Umbilical cord (tissue), 2 donors: ENCODE measurements around the gene LGR6. TPM values are rescaled to one million over a fixed set of nuclear protein-coding genes. Genes with fewer than 3 reads are reported as not detected.

ENCODE experiments used
- DNase-seq: peaks from one replicate; pipeline ENCODE4 v3.0.0-alpha.2; 2015; ENCODE audit warnings: low spot score
- total RNA-seq: library from RNA; depleted of rRNA; stranded (reverse); fragments of >200 nt; gene quantifications from one replicate; pipeline ENCODE4 v1.2.3, GENCODE V29; 2014; ENCODE audit warnings: low replicate concordance; ENCODE audit not compliant: insufficient read depth

LGR6 gene
- total RNA-seq, 1 donor from 2014 or later, result 0.24 TPM

- DNase-seq, result no peak
Observed at GRCh38 chr1:202264300-202264699, 70.7 kb downstream of the LGR6 start.

GRCh38 chr1:202264726-202265125 is 71.1 kb downstream of the LGR6 start:
- no peak for DNase-seq

- no peak for DNase-seq
Observed at GRCh38 chr1:202266061-202266765, 72.6 kb downstream of the LGR6 start.

DNA sequence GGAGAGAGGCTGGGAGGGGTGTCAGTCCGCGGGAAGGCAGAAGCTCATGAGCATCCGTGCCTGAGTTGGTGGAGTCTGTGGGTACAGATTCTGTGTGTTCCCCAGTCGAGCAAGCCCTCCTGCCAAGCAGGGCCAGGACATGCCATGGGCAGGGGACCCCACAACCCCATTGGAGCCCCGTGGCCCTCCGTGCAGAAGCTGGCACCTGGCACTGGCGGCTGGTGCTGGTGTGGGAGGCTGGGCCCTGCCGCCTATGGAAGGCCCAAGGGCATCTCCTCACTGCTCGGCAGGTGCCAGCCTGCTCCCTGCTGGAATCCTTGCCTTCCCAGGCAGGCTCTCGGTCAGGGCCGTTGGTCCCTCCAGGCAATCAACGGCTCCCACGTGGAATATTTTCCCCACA is 74.4 kb downstream of the LGR6 start:
- no peak for DNase-seq

GRCh38 chr1:202268817-202269216 is 75.2 kb downstream of the LGR6 start:
- DNase-seq, result no peak

DNA sequence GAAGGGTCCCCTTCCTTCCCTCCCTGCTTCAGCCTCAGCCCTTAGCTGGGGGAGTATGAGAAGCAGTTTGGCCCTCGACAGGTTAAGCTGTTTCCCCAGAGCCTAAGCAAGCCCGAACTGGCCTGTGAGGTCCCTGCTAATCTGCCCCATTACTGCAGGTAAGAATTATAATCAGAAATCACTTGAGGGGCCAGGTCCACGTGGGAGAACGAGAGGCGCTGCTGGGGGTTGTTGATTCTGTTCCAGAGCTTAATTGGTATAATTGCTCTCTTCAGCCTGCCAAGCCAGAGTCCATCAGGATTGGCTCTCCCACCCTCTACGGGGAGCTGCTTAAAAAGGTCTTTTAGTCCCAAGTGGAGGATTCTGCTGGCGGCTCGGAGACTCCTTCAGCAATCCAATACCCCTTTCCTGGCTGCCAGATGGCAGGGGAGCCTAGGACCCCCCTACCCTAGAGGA is 77.3 kb downstream of the LGR6 start:
- DNase-seq, result no peak

- no peak for DNase-seq
Observed at GRCh38 chr1:202272103-202272845, 78.7 kb downstream of the LGR6 start.

GRCh38 chr1:202274611-202275010 is 81.0 kb downstream of the LGR6 start:
- no peak for DNase-seq

DNA sequence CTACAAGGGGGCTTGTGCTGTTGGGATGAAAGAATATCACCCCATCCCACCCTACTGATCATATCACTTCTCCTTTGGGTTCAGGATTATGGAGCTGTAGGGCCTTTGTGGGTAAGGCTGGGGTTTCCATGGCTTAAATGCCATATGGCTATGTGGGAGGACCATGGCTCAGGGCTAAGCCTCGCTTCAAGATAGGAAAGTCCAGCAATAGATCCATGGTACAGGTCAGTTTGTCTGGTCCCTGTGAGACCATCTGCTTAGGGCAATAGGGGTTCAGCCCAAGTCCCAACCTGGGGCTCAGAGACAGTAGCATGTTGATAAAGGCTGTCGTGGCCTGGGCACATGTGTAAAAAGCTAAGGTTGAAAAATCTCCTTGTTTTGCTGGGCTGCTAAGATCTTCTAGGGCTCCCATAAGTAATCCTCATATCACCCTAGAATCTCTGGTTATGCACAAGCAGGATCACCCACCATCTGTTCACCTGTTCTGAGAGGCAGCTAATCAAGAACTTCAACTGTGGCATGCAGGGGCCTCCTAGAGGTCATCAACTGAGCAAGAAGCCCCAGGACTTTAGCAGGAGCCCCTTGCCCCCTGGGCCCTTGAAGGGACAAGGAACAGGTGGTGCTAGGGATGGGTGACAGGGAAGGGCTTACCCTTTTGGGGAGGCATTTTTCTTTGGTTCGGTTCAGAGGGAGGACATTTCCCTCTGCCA is 81.6 kb downstream of the LGR6 start:
- no peak for DNase-seq

- no peak for DNase-seq
Observed at GRCh38 chr1:202276081-202276715, 82.6 kb downstream of the LGR6 start.

DNA sequence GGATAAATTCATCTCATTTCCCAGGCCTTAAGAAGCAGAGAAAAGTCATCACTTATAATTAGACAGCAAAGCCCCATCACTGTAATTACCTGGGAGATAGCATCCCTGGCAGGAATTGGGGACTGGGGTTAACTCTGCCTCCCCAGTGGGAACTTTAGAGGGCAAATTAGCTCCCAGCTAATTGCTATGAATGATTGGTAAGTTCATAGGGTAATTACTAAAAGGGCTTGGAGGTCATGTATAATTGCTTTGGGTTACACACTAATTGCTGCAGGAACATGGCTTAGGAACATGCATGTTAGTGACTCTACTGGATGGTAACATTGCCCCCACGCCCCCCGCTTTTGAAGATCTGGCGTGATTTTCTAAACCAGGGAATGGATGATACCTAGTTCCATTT is 83.3 kb downstream of the LGR6 start:
- DNase-seq, result no peak

- DNase-seq, result no peak
Observed at GRCh38 chr1:202278751-202279150, 85.2 kb downstream of the LGR6 start.

DNA sequence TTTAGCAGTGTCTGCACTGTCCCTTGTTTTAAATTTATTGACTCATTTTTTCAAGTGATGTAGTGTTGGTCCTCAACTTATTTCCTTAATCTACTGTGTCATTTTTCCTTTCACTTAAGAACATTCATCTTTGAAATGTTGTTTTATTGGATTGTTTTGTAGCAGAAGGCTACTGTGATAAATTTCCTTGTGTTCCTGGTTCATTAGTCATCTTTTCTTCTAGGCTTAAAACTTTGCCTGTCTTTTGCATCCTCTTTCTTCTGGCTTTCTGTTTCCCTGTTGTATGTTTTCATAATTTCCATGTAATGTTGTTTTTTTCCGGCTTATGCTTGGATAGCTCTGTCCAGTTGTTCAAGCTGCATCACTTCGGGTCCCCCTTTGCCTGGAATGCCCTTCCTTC is 86.2 kb downstream of the LGR6 start:
- DNase-seq, result no peak

GRCh38 chr1:202280595-202280994 is 87.0 kb downstream of the LGR6 start:
- no peak for DNase-seq

- peak; percentile 59 for DNase-seq
Observed at GRCh38 chr1:202281316-202282024, 87.9 kb downstream of the LGR6 start.

DNA sequence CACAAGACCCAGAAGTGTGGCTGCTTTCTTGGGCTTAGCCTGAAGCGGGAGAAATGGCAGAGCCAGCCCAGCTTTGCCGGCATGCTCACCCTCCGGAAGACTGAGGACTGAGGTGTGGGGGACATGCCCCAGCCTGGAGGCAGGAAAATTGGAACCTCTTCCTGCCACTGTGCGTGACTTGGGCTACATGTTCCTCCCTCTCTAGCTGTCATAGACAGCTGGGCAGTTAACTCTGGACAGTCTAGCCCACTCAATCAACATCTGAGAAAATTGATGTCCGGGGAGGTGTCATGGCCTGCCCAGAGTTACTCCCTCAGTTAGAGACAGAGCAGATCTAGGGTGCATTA is 88.4 kb downstream of the LGR6 start:
- DNase-seq, result peak; percentile 13

GRCh38 chr1:202282596-202283283 is 89.1 kb downstream of the LGR6 start:
- DNase-seq, result no peak

GRCh38 chr1:202283379-202283844 is 89.8 kb downstream of the LGR6 start:
- peak; percentile 91 for DNase-seq

DNA sequence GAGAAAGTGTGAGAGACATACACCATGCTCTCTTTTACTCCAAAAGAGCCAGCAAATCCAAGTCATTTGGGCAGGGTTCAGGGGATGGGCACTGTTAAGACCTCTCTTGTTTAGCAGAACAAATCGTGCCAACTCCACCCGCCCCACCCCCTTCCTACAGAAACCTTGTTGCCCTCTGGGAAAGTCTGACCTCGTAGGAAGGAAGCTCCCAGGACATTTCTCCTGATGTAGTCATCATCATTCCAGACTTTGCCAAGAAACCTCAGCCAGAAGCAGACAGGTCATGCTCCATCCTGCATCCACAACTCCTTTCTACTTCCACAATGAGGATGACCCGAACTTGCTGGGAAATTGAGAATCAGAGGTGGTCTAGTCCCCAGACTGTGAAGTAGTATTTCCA is 90.4 kb downstream of the LGR6 start:
- DNase-seq, result peak; percentile 23

GRCh38 chr1:202285908-202286307 is 92.3 kb downstream of the LGR6 start:
- no peak for DNase-seq

DNA sequence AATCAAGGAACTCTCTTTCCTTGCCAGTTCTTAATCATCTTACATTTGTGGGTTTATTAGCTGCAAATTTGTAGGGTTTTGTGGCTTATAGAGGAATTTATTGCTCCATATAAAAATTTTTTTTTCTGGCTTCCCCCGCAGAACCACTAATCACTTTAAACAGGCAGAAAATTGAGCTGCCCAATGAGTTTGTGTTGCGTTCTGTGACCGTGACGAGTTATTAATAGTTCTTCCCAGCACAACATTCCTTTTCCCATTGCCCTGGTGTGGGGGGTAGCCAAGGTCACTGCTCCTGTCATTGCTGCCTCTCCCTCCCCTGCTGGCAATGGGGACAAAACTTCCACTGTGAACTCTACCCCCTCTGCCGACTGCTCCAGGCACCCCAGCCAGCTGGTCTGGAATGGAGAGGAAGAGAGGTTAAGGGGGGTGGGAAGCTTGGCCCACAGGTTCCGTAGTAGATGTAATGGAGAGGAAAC is 93.1 kb downstream of the LGR6 start:
- peak; percentile 19 for DNase-seq
